ENCODE results near the gene RAB10.

DNA sequence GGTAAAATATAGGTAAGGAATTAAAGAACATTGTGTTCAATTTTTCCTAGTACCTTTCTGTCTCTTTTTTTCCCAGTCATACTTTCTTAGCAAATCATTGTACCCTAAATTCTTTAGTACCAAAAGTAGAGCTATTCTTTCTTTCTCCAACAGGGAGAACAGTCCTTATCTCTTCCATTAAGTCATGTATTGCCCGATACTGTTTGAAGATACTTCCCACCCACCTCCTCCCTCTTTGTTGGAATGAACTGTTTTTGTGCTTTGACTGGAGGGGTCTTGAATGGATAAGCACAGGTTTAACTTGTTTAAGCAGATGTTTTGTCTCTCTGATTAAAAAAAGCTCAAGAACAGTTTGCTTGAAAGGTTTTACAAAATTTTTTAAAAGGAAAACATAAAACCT lies 41.3 kb downstream of the RAB10 start:
- TF ChIP-seq, protein P1, sequence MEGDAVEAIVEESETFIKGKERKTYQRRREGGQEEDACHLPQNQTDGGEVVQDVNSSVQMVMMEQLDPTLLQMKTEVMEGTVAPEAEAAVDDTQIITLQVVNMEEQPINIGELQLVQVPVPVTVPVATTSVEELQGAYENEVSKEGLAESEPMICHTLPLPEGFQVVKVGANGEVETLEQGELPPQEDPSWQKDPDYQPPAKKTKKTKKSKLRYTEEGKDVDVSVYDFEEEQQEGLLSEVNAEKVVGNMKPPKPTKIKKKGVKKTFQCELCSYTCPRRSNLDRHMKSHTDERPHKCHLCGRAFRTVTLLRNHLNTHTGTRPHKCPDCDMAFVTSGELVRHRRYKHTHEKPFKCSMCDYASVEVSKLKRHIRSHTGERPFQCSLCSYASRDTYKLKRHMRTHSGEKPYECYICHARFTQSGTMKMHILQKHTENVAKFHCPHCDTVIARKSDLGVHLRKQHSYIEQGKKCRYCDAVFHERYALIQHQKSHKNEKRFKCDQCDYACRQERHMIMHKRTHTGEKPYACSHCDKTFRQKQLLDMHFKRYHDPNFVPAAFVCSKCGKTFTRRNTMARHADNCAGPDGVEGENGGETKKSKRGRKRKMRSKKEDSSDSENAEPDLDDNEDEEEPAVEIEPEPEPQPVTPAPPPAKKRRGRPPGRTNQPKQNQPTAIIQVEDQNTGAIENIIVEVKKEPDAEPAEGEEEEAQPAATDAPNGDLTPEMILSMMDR (IDR thresholded peaks at IDR 0.05; ENCODE audit: borderline replicate concordance, extremely low read depth, low read length, poor library complexity, severe bottlenecking) = no peak
- no peak for TF ChIP-seq EZH2 (IDR thresholded peaks at IDR 0.05; ENCODE audit: borderline replicate concordance, low read depth, low read length, severe bottlenecking)

All from DND-41 (cell line).